CD14-positive monocyte (primary cell): ENCODE measurements around the gene CADM1. TPM values are rescaled to one million over a fixed set of nuclear protein-coding genes. Genes with fewer than 3 reads are reported as not detected.

Experiments
- DNase-seq, 3 donors: peaks; one replicate each; pipeline ENCODE4 v3.0.0-alpha.2; 2011 to 2022
- H2AFZ ChIP-seq: 2 replicates; pipeline ENCODE4 v1.6.0; 2012; ENCODE audit warnings: mild to moderate bottlenecking, low read depth, low read length, inconsistent platforms; ENCODE audit not compliant: insufficient read depth, poor library complexity, severe bottlenecking
- H3K27ac ChIP-seq, 2 donors: 1 replicate in 1 of 2; 2 replicates in 1 of 2; pipeline ENCODE4 v1.5.1; 2012 to 2013; ENCODE audit warnings: low read length in 2 of 2, control low read depth in 1 of 2, inconsistent platforms in 1 of 2, low read depth in 1 of 2, mild to moderate bottlenecking in 1 of 2
- H3K27me3 ChIP-seq, 2 donors: one replicate each; pipeline versions ENCODE4 v1.6.0 to v1.6.1; 2011 to 2013; ENCODE audit warnings: low read length in 2 of 2; ENCODE audit not compliant: control insufficient read depth in 2 of 2, insufficient read depth in 2 of 2
- H3K36me3 ChIP-seq, 2 donors: replicated peaks in 1 of 2; 1 replicate in 1 of 2; 2 replicates in 1 of 2; pipeline versions ENCODE4 v1.5.1 to v1.6.1; 2012 to 2013; ENCODE audit warnings: low read length in 2 of 2, control low read depth in 1 of 2, inconsistent platforms in 1 of 2, mild to moderate bottlenecking in 1 of 2; ENCODE audit not compliant: insufficient read depth in 2 of 2, control insufficient read depth in 1 of 2
- H3K4me1 ChIP-seq, 2 donors: 1 replicate in 1 of 2; 2 replicates in 1 of 2; pipeline versions ENCODE4 v1.5.1 to v1.6.1; 2012 to 2013; ENCODE audit warnings: low read length in 2 of 2, control low read depth in 1 of 2, inconsistent platforms in 1 of 2, mild to moderate bottlenecking in 1 of 2, moderate library complexity in 1 of 2; ENCODE audit not compliant: insufficient read depth in 2 of 2, control insufficient read depth in 1 of 2
- H3K4me2 ChIP-seq: replicated peaks from 2 replicates; pipeline ENCODE3; 2012; ENCODE audit warnings: low read length, moderate library complexity, mild to moderate bottlenecking; ENCODE audit not compliant: poor library complexity, severe bottlenecking; ENCODE audit errors: extremely low read depth
- H3K4me3 ChIP-seq, 3 experiments: fragments of 200-600 bp in 1 of 3; sonication (generic) in 1 of 3; replicated peaks in 1 of 3; 1 replicate in 2 of 3; 2 replicates in 1 of 3; pipeline ENCODE4 v1.5.1; 2011 to 2013; ENCODE audit warnings: low read length in 3 of 3, mild to moderate bottlenecking in 3 of 3, control low read depth in 2 of 3, low read depth in 2 of 3, inconsistent platforms in 1 of 3, moderate library complexity in 1 of 3
- H3K79me2 ChIP-seq: 2 replicates; pipeline ENCODE4 v1.6.0; 2012; ENCODE audit warnings: mild to moderate bottlenecking, control low read depth, inconsistent platforms, low read length, moderate library complexity; ENCODE audit not compliant: insufficient read depth
- H3K9ac ChIP-seq: 2 replicates; pipeline ENCODE4 v1.6.0; 2017; ENCODE audit warnings: low read length, mild to moderate bottlenecking; ENCODE audit not compliant: insufficient read depth, poor library complexity, severe bottlenecking
- H3K9me3 ChIP-seq, 2 donors: replicated peaks in 1 of 2; 1 replicate in 1 of 2; 2 replicates in 1 of 2; pipeline versions ENCODE4 v1.5.1 to v1.6.1; 2012 to 2013; ENCODE audit warnings: low read length in 2 of 2, control low read depth in 1 of 2; ENCODE audit not compliant: control insufficient read depth in 1 of 2, insufficient read depth in 1 of 2
- H4K20me1 ChIP-seq: 2 replicates; pipeline ENCODE4 v1.6.0; 2012; ENCODE audit warnings: mild to moderate bottlenecking, low read length, control low read depth, moderate library complexity; ENCODE audit not compliant: insufficient read depth
- H3K27ac Mint-ChIP-seq, 7 donors: one replicate each; pipeline ENCODE4 v1.8.0; 2020; ENCODE audit warnings: mild to moderate bottlenecking in 7 of 7, mixed read lengths in 7 of 7, moderate library complexity in 6 of 7, inconsistent platforms in 2 of 7
- H3K27me3 Mint-ChIP-seq, 3 donors: one replicate each; pipeline ENCODE4 v1.8.0; 2021 to 2022; ENCODE audit warnings: low read depth in 3 of 3, mild to moderate bottlenecking in 3 of 3, mixed read lengths in 3 of 3, moderate library complexity in 3 of 3, inconsistent platforms in 1 of 3
- H3K36me3 Mint-ChIP-seq, 2 donors: one replicate each; pipeline ENCODE4 v1.8.0; 2020; ENCODE audit warnings: mixed read lengths in 2 of 2, inconsistent platforms in 1 of 2, mild to moderate bottlenecking in 1 of 2
- H3K4me1 Mint-ChIP-seq: one replicate; pipeline ENCODE4 v1.8.0; 2020; ENCODE audit warnings: mild to moderate bottlenecking, mixed read lengths
- H3K4me3 Mint-ChIP-seq, 2 donors: one replicate each; pipeline ENCODE4 v1.8.0; 2020; ENCODE audit warnings: mild to moderate bottlenecking in 2 of 2, mixed read lengths in 2 of 2, moderate library complexity in 1 of 2
- H3K9me3 Mint-ChIP-seq, 7 donors: one replicate each; pipeline ENCODE4 v1.8.0; 2020 to 2022; ENCODE audit warnings: mixed read lengths in 7 of 7, mild to moderate bottlenecking in 6 of 7, moderate library complexity in 6 of 7, inconsistent platforms in 2 of 7
- CTCF ChIP-seq: fragments of 200-600 bp; IDR thresholded peaks from one replicate; pipeline ENCODE4 v1.8.0; 2022; ENCODE audit warnings: antibody characterized with exemption, mild to moderate bottlenecking
- WGBS: methylation state at CpG from one replicate; pipeline ENCODE4 v1.1.5; 2013; ENCODE audit warnings: missing lambda C conversion rate; ENCODE audit not compliant: insufficient coverage; 5-methylcytosine and 5-hydroxymethylcytosine counted together
- intact Hi-C, 2 donors: fragments of 100-400 bp; cut with micrococcal nuclease; formaldehyde crosslinking; loops; one replicate each; pipeline versions ENCODE4 v1.15.0 to v1.15.1; 2023
- polyA plus RNA-seq, 3 donors: library from polyadenylated mRNA; depleted of rRNA in 1 of 3; unstranded in 2 of 3; stranded (reverse) in 1 of 3; fragments of 300-500 nt in 2 of 3; fragments of >200 nt in 1 of 3; fragmentation: Illumina TruSeq in 2 of 3; gene quantifications; 1 replicate in 2 of 3; 2 replicates in 1 of 3; pipeline ENCODE4 v1.2.3, GENCODE V29; 2012 to 2021

CADM1 gene
- polyA plus RNA-seq, 3 donors, result not detected

- Mint-ChIP-seq H3K4me1 (no peaks in the 10 kb centered on the region), H3K27me3 (peaks cover 2 to 10% (median 8%) of the 10 kb centered on the region in 3 donors), H3K9me3 (peaks cover 0 to 2% (median 0%) of the 10 kb centered on the region in 7 donors), H3K36me3 (no peaks in the 10 kb centered on the region), H3K4me3 (no peak overlapping the region), H3K27ac (no peak overlapping the region)
- Histone ChIP-seq H3K9ac (no peak overlapping the region), H3K4me2 (no peak overlapping the region), H3K36me3 (no peaks in the 10 kb centered on the region), H3K79me2 (no peaks in the 10 kb centered on the region), H4K20me1 (no peaks in the 10 kb centered on the region), H3K27me3 (no peaks in the 10 kb centered on the region), H3K9me3 (no peaks in the 10 kb centered on the region), H3K4me1 (no peaks in the 10 kb centered on the region), H3K27ac (no peak overlapping the region), H2AFZ (no peak overlapping the region), H3K4me3 (no peak overlapping the region)
- no peak for TF ChIP-seq CTCF
- DNase-seq, result no peak
- WGBS, result 52% methylated on average over 4 of the region's 4 CpGs
- intact Hi-C loops, result no loop called here
Measured at GRCh38 chr11:115530752-115531151, 26.5 kb upstream of the CADM1 start.

GRCh38 chr11:115528225-115528624 is 24.0 kb upstream of the CADM1 start:
- Histone ChIP-seq H2AFZ (no peak overlapping the region), H3K36me3 (no peaks in the 10 kb centered on the region), H3K79me2 (no peaks in the 10 kb centered on the region), H3K9ac (no peak overlapping the region), H3K9me3 (no peaks in the 10 kb centered on the region), H3K27me3 (no peaks in the 10 kb centered on the region), H4K20me1 (no peaks in the 10 kb centered on the region), H3K4me2 (no peak overlapping the region), H3K4me1 (no peaks in the 10 kb centered on the region), H3K4me3 (no peak overlapping the region), H3K27ac (no peak overlapping the region)
- intact Hi-C loops, result no loop called here
- Mint-ChIP-seq H3K9me3 (peaks cover 0 to 2% (median 0%) of the 10 kb centered on the region in 7 donors), H3K27me3 (peaks cover 3 to 10% (median 7%) of the 10 kb centered on the region in 3 donors), H3K27ac (no peak overlapping the region), H3K4me3 (no peak overlapping the region), H3K4me1 (no peaks in the 10 kb centered on the region), H3K36me3 (no peaks in the 10 kb centered on the region)
- 81% methylated on average over 6 of the region's 6 CpGs for WGBS
- no peak for TF ChIP-seq CTCF
- no peak for DNase-seq
